ENCODE measurements around the gene TYMP.

TYMP gene

GRCh38 chr22:50531962-50532674 lies 2.3 kb upstream of the TYMP start:
- peak; percentile 50 for DNase-seq (ENCODE audit: low read depth, low spot score)
- TF ChIP-seq CTCF (IDR thresholded peaks at IDR 0.05; ENCODE audit: low read depth, low read length): no peak
- in situ Hi-C loops (cut with HindIII; ENCODE audit: low sequenced_read_pairs): no loop called here

DNA sequence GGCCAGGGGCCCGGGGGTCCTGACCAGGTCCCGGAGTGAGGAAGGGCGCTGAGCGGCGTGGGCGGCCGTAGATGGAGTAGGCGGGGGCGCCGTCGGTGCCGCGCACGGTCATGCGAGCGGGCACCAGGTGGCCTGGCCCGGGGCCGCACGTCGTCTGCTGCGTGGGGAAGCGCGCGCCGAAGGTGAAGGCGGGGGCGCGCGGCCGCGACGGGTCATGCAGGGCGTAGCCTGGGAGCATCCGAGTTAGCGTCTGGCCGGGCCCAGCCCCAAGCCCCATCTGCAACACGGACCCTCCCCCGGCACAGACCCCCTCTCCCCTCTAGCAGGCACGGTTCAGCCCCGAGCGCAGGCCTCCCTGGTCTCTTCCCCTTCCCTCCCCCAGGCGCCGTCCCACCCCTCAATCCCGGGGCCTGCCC lies 1.7 kb upstream of the TYMP start:
- DNase-seq (ENCODE audit: low read depth, low spot score): no peak
- no peak for TF ChIP-seq CTCF (IDR thresholded peaks at IDR 0.05; ENCODE audit: low read depth, low read length)
- in situ Hi-C loops (cut with HindIII; ENCODE audit: low sequenced_read_pairs): no loop called here
- peak overlapping the region; percentile 16 for H3K4me3 ChIP-seq (ENCODE audit: low read depth, low read length)

More at GRCh38 chr22:50531962-50532674, 2.3 kb upstream of the TYMP start:
- peak overlapping the region; percentile 16 for H3K4me3 ChIP-seq (ENCODE audit: low read depth, low read length)

GRCh38 chr22:50530877-50531545 lies 1.2 kb upstream of the TYMP start:
- TF ChIP-seq CTCF (IDR thresholded peaks at IDR 0.05; ENCODE audit: low read depth, low read length): no peak
- H3K4me3 ChIP-seq (ENCODE audit: low read depth, low read length): peak overlapping the region; percentile 27
- in situ Hi-C loops (cut with HindIII; ENCODE audit: low sequenced_read_pairs): no loop called here
- peak; percentile 60 for DNase-seq (ENCODE audit: low read depth, low spot score)

DNA sequence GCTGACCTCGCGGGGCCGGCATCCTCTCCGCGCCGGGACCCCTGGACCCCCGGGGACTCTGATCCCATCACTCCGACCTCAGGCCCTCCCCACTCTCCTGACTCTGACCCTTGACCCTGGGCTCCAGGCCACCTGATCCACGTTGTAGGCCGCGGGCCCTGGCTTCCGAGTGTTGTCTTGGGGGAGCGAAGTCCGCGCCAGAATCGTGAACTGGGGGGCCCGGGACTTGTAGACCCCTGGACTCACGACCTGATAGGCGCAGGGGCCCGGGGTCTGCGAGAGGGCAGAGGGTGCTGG lies 716 bp upstream of the TYMP start:
- in situ Hi-C loops (cut with HindIII; ENCODE audit: low sequenced_read_pairs): no loop called here
- DNase-seq (ENCODE audit: low read depth, low spot score): peak; percentile 14
- H3K4me3 ChIP-seq (ENCODE audit: low read depth, low read length): peak overlapping the region; percentile 27
- no peak for TF ChIP-seq CTCF (IDR thresholded peaks at IDR 0.05; ENCODE audit: low read depth, low read length)

- in situ Hi-C loops (cut with HindIII; ENCODE audit: low sequenced_read_pairs): no loop called here
- TF ChIP-seq CTCF (IDR thresholded peaks at IDR 0.05; ENCODE audit: low read depth, low read length): no peak
- H3K4me3 ChIP-seq (ENCODE audit: low read depth, low read length): peak overlapping the region; percentile 18
- no peak for DNase-seq (ENCODE audit: low read depth, low spot score)
Observed at GRCh38 chr22:50529416-50529896, 356 bp downstream of the TYMP start.

GRCh38 chr22:50528682-50529415 lies 963 bp downstream of the TYMP start:
- in situ Hi-C loops (cut with HindIII; ENCODE audit: low sequenced_read_pairs): no loop called here

More at GRCh38 chr22:50528682-50529415, 963 bp downstream of the TYMP start:
- TF ChIP-seq CTCF (IDR thresholded peaks at IDR 0.05; ENCODE audit: low read depth, low read length): no peak
- H3K4me3 ChIP-seq (ENCODE audit: low read depth, low read length): no peak overlapping the region
- no peak for DNase-seq (ENCODE audit: low read depth, low spot score)

Data from astrocyte of the spinal cord (primary cell).